NCI-H1694 treated with DMSO at 0.1 percent for 48 hours (cell line): ENCODE results near the gene HOATZ.

Source experiments
- DNase-seq: peaks from one replicate; lab custom pipeline; 2025; lab: John Stamatoyannopoulos, UW

Gene HOATZ

DNA sequence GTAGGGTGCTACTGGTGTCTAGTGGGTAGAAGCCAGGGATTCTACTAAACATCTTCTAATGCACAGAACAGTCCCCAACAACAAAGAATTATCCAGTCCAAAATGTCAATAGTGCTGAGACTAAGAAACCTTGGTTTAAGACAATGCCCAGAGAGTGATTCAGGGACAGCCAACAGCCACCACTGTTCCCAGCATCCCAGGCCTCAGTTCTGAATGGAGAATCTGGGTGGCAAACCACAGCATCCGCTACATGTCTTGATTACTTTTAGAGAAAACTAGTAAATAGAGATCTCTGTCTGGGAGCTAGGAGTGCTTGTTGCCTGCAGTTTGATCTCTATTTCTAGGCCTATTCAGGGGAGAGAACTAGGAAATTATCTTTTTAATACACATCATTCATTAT lies 66.8 kb downstream of the HOATZ start:
- no peak for DNase-seq

DNA sequence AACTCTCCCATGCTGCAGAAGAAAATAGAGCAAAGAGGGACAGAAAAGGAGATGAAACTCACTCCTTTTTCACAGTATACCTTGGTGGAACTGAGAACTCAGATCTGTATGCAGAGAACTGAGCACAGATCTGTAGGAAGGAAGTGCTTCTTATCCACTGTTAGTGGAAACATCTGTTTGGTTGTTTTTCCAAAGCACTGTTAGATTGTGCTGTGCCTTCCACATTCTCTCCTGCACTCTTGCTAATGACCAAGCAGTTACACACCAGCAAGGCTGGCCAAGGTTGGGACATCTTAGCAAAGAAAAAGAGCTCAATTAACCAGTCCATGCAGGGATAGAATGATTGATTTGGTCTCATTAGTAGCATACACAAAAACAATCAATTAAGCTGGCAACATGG lies 67.6 kb downstream of the HOATZ start:
- no peak for DNase-seq

DNA sequence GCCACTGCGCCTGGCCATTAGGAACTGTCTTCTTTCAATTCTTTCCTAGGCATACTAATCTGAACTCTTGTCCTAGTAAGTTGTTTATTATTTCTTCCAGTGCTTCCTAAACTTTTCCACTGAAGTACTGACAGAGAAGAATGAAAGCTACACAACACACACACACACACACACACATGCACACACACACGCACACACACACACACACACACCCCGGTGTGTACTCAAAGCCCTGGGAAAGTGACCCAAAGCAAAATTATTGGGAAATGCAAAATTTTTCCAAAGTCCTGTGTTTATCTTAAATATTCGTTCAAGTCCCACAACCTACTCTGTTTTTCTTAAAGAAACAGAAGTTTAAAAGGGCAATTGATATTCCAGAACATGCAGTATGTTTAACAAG lies 68.3 kb downstream of the HOATZ start:
- DNase-seq: no peak

DNA sequence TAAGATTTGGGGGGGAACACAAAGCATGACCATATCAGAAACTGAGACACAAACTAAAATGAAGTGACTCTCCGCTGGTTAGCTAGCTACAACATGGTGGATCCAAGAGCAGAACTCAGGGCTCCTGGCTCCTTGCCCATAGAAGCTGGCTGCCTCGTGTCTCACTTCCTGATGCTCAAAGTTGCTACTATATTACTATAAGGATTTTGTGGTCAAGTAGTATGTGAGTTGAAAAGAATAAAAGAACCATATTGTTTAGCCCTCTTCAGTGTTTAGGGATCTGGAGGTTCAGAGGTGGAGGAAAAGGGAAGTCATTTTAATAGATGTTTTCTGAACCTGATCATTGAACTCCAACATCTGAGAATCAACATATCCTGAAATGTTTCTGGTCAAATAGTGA lies 70.8 kb downstream of the HOATZ start:
- DNase-seq: no peak

DNA sequence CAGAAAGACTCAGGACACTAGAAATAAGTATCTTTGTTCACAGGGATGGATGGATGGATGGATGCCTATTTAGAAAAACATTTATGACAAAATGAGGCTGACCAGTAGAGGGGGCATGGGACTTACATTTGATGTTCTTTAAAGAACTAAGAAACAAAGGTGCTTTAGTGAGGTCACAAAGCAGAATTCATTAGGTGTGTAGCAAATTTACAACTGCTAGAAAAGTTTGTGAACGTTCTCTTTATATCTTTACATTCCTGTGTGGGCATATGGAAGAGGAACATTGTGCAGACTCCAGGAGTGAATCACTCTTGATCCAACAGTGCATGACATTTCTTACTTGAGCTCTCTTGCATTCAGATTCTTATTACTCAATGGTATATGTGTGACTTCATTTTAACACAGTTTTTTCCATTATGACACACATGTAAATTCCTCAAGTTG lies 71.8 kb downstream of the HOATZ start:
- no peak for DNase-seq
